ENCODE results near the gene NOS3.

NOS3 gene

GRCh38 chr7:150974468-150975391 is 16.1 kb upstream of the NOS3 start:
- no peaks in the 10 kb centered on the region for H3K9me3 ChIP-seq (ENCODE audit: control insufficient read depth, insufficient read depth, low read depth, low read length)
- no peaks in the 10 kb centered on the region for H3K36me3 ChIP-seq (ENCODE audit: control insufficient read depth in 2 of 2, insufficient read depth in 1 of 2, low read length in 2 of 2)
- no peaks in the 10 kb centered on the region; the same call in 1 of the 2 replicates for H3K4me1 ChIP-seq (ENCODE audit: control insufficient read depth, insufficient read depth, low read length)
- peak overlapping the region; percentile 51 for H3K4me3 ChIP-seq (ENCODE audit: low read depth, low read length)
- ChIA-PET CTCF (interaction anchor here (0.8 to 2.7 kb wide), 4 partner anchors 7 to 44 kb away, joined by 3 to 21 read pairs (median 8); no protein-coding TSS in a partner anchor), POLR2A (no interaction called here)
- H3K27ac ChIP-seq (ENCODE audit: extremely low read depth, low read depth, low read length) = peak overlapping the region; percentile 32; the same call in 1 of the 2 replicates
- TF ChIP-seq ZNF19 (tag by site-specific recombination; IDR thresholded peaks at IDR 0.05; ENCODE audit: low read depth) = no peak
- no peak for TF ChIP-seq ZNF571 (tag by site-specific recombination; IDR thresholded peaks at IDR 0.05)
- TF ChIP-seq ZSCAN5A (tag by site-specific recombination; IDR thresholded peaks at IDR 0.05) = peak; percentile 67; the same call in 1 of the 2 replicates
- TF ChIP-seq ZNF548 (tag by site-specific recombination; IDR thresholded peaks at IDR 0.05) = no peak
- no peak for TF ChIP-seq ZNF280C (tag by site-specific recombination; IDR thresholded peaks at IDR 0.05)
- no peak for TF ChIP-seq PRDM4 (tag by site-specific recombination; IDR thresholded peaks at IDR 0.05)
- no peak for TF ChIP-seq ZNF768 (tag by site-specific recombination; IDR thresholded peaks at IDR 0.05)
- TF ChIP-seq ZNF544 (tag by site-specific recombination; IDR thresholded peaks at IDR 0.05) = no peak
- no peak for TF ChIP-seq ZNF280D (tag by site-specific recombination; IDR thresholded peaks at IDR 0.05)
- TF ChIP-seq PBX3 (CRISPR knock-in tag; IDR thresholded peaks at IDR 0.05) = no peak
- TF ChIP-seq ZNF560 (tag by site-specific recombination; IDR thresholded peaks at IDR 0.05; ENCODE audit: borderline replicate concordance) = no peak
- TF ChIP-seq SP2 (tag by site-specific recombination; IDR thresholded peaks at IDR 0.05) = peak; percentile 69
- TF ChIP-seq ZNF580 (tag by site-specific recombination; IDR thresholded peaks at IDR 0.05) = 0 out of 2 replicates have a peak, but pooled peaks have one; percentile 21
- peak; percentile 73 for TF ChIP-seq KLF9 (tag by site-specific recombination; IDR thresholded peaks at IDR 0.05; ENCODE audit: low read depth)
- TF ChIP-seq GLI2 (tag by site-specific recombination; IDR thresholded peaks at IDR 0.05; ENCODE audit: borderline replicate concordance, low read depth) = no peak
- no peak for TF ChIP-seq ZNF555 (tag by site-specific recombination; conservative IDR thresholded peaks at IDR 0.05)
- peak; percentile 51 for TF ChIP-seq KLF1 (tag by site-specific recombination; IDR thresholded peaks at IDR 0.05)
- TF ChIP-seq ATF2 (tag by site-specific recombination; IDR thresholded peaks at IDR 0.05; ENCODE audit: low read depth) = no peak
- no peak for TF ChIP-seq ZNF514 (tag by site-specific recombination; IDR thresholded peaks at IDR 0.05)
- TF ChIP-seq ZNF704 (tag by site-specific recombination; IDR thresholded peaks at IDR 0.05) = no peak
- no peak for TF ChIP-seq ZNF521 (tag by site-specific recombination; IDR thresholded peaks at IDR 0.05)
- TF ChIP-seq ZSCAN30 (tag by site-specific recombination; IDR thresholded peaks at IDR 0.05) = no peak

All from HEK293 (cell line).